ENCODE results near the gene HCN4. TPM values are rescaled to one million over a fixed set of nuclear protein-coding genes. Genes with fewer than 3 reads are reported as not detected.

The HCN4 gene
- total RNA-seq, 2 experiments from 2014 or later = not detected

GRCh38 chr15:73286311-73286710, 82.4 kb downstream of the HCN4 start:
- Mint-ChIP-seq H3K27ac (no peak overlapping the region), H3K4me1 (ENCODE audit: low read depth) (no peaks in the 10 kb centered on the region), H3K36me3 (ENCODE audit: low read depth) (peaks cover 49% of the 10 kb centered on the region), H3K9me3 (no peaks in the 10 kb centered on the region), H3K27me3 (no peaks in the 10 kb centered on the region), H3K4me3 (no peak overlapping the region)
- Histone ChIP-seq H3K27ac (ENCODE audit: low read depth in 1 of 2, low read length in 2 of 2) (no peak overlapping the region), H3K27me3 (ENCODE audit: control insufficient read depth in 1 of 2, insufficient read depth in 2 of 2, low read length in 2 of 2) (no peaks in the 10 kb centered on the region), H3K4me3 (ENCODE audit: low read length) (no peak overlapping the region), H3K36me3 (ENCODE audit: insufficient read depth, low read length) (peaks cover 6% of the 10 kb centered on the region), H3K9me3 (ENCODE audit: control insufficient read depth in 1 of 2, insufficient read depth in 1 of 2, low read length in 2 of 2) (no peaks in the 10 kb centered on the region), H3K4me1 (ENCODE audit: insufficient read depth, low read length) (no peaks in the 10 kb centered on the region)
- intact Hi-C loops (cut with DNase I, micrococcal nuclease) = no loop called here
- DNase-seq (no peak), ATAC-seq (ENCODE audit: poor library complexity) (no peak)
- ChIA-PET CTCF (interaction anchor here (0.6 kb wide), 1 partner anchor 404 kb away, joined by 3 read pairs; no protein-coding TSS in a partner anchor), POLR2A (no interaction called here)
- TF ChIP-seq, protein P1, sequence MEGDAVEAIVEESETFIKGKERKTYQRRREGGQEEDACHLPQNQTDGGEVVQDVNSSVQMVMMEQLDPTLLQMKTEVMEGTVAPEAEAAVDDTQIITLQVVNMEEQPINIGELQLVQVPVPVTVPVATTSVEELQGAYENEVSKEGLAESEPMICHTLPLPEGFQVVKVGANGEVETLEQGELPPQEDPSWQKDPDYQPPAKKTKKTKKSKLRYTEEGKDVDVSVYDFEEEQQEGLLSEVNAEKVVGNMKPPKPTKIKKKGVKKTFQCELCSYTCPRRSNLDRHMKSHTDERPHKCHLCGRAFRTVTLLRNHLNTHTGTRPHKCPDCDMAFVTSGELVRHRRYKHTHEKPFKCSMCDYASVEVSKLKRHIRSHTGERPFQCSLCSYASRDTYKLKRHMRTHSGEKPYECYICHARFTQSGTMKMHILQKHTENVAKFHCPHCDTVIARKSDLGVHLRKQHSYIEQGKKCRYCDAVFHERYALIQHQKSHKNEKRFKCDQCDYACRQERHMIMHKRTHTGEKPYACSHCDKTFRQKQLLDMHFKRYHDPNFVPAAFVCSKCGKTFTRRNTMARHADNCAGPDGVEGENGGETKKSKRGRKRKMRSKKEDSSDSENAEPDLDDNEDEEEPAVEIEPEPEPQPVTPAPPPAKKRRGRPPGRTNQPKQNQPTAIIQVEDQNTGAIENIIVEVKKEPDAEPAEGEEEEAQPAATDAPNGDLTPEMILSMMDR (IDR thresholded peaks at IDR 0.05) = no peak

DNA sequence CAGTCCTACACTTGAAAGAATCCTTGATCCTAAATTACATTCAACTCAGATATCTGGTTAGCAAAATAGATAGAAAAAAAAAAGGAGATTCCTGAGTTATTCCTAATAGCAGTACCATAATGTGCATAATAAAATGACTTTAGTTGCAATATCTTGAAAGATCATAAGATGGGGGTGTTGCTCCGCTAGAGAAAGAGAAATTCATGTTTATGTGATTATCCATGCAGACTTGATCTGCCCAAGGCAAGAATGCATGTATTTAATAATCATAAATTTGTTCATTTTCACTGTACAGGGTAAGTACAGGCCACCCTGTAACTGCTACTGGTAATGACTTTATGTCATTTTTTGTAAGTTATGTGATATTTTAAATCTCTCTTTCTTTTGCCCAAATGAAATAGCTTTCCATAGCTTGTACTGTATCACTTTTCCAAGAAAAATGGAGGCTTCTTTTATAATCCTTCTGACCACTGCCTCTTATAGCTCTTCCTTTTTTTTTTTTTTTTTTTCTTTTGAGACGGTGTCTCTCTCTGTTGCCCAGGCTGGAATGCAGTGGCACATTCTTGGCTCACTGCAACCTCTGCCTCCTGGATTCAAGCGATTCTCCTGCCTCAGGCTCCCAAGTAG, 84.6 kb downstream of the HCN4 start:
- TF ChIP-seq, protein P1 (IDR thresholded peaks at IDR 0.05) = no peak
- CTCF ChIA-PET = no interaction called here
- H3K9me3 ChIP-seq (ENCODE audit: control insufficient read depth in 1 of 2, insufficient read depth in 1 of 2, low read length in 2 of 2) = no peaks in the 10 kb centered on the region
- Mint-ChIP-seq H3K27ac (no peak overlapping the region), H3K36me3 (ENCODE audit: low read depth) (peaks cover 47% of the 10 kb centered on the region), H3K27me3 (no peaks in the 10 kb centered on the region), H3K9me3 (no peaks in the 10 kb centered on the region), H3K4me3 (no peak overlapping the region), H3K4me1 (ENCODE audit: low read depth) (no peaks in the 10 kb centered on the region)
- peaks cover 6% of the 10 kb centered on the region for H3K36me3 ChIP-seq (ENCODE audit: insufficient read depth, low read length)
- ATAC-seq (ENCODE audit: poor library complexity) (no peak), DNase-seq (peak in 2 of 14 experiments; percentile 3 to 19)
- intact Hi-C loops (cut with DNase I, micrococcal nuclease) = no loop called here
- POLR2A ChIA-PET = no interaction called here
- no peak overlapping the region for H3K4me3 ChIP-seq (ENCODE audit: low read length)
- no peak overlapping the region for H3K27ac ChIP-seq (ENCODE audit: low read depth in 1 of 2, low read length in 2 of 2)
- H3K27me3 ChIP-seq (ENCODE audit: control insufficient read depth in 1 of 2, insufficient read depth in 2 of 2, low read length in 2 of 2) = no peaks in the 10 kb centered on the region
- H3K4me1 ChIP-seq (ENCODE audit: insufficient read depth, low read length) = no peaks in the 10 kb centered on the region

GRCh38 chr15:73283366-73283962, 85.3 kb downstream of the HCN4 start:
- no peak overlapping the region for H3K4me3 Mint-ChIP-seq
- no peaks in the 10 kb centered on the region for H3K4me1 Mint-ChIP-seq (ENCODE audit: low read depth)
- intact Hi-C loops (cut with DNase I, micrococcal nuclease) = no loop called here
- no peaks in the 10 kb centered on the region for H3K27me3 Mint-ChIP-seq
- no peaks in the 10 kb centered on the region for H3K9me3 Mint-ChIP-seq
- H3K36me3 Mint-ChIP-seq (ENCODE audit: low read depth) = peaks cover 39% of the 10 kb centered on the region
- CTCF ChIA-PET = interaction anchor here (1.8 kb wide), 1 partner anchor 10 kb away, joined by 6 read pairs; no protein-coding TSS in a partner anchor
- no peak for ATAC-seq (ENCODE audit: poor library complexity)
- no peaks in the 10 kb centered on the region for H3K4me1 ChIP-seq (ENCODE audit: insufficient read depth, low read length)
- H3K9me3 ChIP-seq (ENCODE audit: control insufficient read depth in 1 of 2, insufficient read depth in 1 of 2, low read length in 2 of 2) = no peaks in the 10 kb centered on the region
- peaks cover 6% of the 10 kb centered on the region for H3K36me3 ChIP-seq (ENCODE audit: insufficient read depth, low read length)
- DNase-seq = no peak
- H3K4me3 ChIP-seq (ENCODE audit: low read length) = no peak overlapping the region
- TF ChIP-seq, protein P1 (IDR thresholded peaks at IDR 0.05) = no peak
- no peak overlapping the region for H3K27ac ChIP-seq (ENCODE audit: low read depth in 1 of 2, low read length in 2 of 2)
- no peak overlapping the region for H3K27ac Mint-ChIP-seq
- no peaks in the 10 kb centered on the region for H3K27me3 ChIP-seq (ENCODE audit: control insufficient read depth in 1 of 2, insufficient read depth in 2 of 2, low read length in 2 of 2)
- POLR2A ChIA-PET = no interaction called here
